ENCODE results near the gene CXorf38. TPM values are rescaled to one million over a fixed set of nuclear protein-coding genes. Genes with fewer than 3 reads are reported as not detected.

CXorf38 gene
- total and polyA plus RNA-seq, 9 donors: 8.2 to 14.7 (median 13.2) TPM

DNA sequence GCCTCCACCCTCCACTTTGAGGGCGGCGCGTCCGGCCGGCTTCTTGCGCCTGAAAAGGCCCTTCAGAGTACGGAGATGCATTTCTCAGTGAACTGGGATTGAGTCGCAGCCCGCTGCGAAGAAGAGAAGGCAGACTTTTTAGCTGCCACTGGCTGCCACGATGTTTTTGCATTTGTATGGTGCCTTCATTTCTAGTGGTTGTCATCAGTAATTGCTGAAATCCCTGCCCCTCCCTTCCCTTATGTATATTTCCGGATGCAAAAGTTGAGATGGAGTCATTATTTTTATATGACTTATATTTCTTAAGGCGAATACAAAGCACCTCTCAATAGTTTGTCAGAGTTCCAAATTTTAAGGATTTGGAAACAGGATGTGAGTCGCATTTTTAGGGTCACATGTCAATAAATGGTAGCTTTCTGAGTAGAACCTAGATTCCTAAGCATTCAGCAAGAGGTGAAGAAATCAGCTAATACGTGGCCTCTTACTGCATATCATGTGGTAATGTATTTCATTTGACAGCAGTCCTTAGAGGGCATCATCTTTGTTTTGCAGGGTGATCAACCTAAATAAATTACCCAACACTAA is 65.9 kb downstream of the CXorf38 start:
- Histone ChIP-seq H3K36me3 (no peaks in the 10 kb centered on the region), H3K9me3 (no peaks in the 10 kb centered on the region), H3K4me1 (ENCODE audit: insufficient read depth) (no peaks in the 10 kb centered on the region), H3K4me3 (peak overlapping the region; percentile 41), H3K27ac (peak overlapping the region in 1 of 2 donors; percentile 64), H3K27me3 (no peaks in the 10 kb centered on the region)
- TF ChIP-seq EP300 (IDR thresholded peaks at IDR 0.05) (no peak), POLR2A (IDR thresholded peaks at IDR 0.05) (no peak)
- TF ChIP-seq, protein P1, sequence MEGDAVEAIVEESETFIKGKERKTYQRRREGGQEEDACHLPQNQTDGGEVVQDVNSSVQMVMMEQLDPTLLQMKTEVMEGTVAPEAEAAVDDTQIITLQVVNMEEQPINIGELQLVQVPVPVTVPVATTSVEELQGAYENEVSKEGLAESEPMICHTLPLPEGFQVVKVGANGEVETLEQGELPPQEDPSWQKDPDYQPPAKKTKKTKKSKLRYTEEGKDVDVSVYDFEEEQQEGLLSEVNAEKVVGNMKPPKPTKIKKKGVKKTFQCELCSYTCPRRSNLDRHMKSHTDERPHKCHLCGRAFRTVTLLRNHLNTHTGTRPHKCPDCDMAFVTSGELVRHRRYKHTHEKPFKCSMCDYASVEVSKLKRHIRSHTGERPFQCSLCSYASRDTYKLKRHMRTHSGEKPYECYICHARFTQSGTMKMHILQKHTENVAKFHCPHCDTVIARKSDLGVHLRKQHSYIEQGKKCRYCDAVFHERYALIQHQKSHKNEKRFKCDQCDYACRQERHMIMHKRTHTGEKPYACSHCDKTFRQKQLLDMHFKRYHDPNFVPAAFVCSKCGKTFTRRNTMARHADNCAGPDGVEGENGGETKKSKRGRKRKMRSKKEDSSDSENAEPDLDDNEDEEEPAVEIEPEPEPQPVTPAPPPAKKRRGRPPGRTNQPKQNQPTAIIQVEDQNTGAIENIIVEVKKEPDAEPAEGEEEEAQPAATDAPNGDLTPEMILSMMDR (IDR thresholded peaks at IDR 0.05): no peak
- no peak for DNase-seq
- intact Hi-C loops (cut with DNase I): no loop called here
- 16 to 25% (median 18%) methylated on average over 14 to 15 of the region's 15 CpGs for WGBS, 3 donors

DNA sequence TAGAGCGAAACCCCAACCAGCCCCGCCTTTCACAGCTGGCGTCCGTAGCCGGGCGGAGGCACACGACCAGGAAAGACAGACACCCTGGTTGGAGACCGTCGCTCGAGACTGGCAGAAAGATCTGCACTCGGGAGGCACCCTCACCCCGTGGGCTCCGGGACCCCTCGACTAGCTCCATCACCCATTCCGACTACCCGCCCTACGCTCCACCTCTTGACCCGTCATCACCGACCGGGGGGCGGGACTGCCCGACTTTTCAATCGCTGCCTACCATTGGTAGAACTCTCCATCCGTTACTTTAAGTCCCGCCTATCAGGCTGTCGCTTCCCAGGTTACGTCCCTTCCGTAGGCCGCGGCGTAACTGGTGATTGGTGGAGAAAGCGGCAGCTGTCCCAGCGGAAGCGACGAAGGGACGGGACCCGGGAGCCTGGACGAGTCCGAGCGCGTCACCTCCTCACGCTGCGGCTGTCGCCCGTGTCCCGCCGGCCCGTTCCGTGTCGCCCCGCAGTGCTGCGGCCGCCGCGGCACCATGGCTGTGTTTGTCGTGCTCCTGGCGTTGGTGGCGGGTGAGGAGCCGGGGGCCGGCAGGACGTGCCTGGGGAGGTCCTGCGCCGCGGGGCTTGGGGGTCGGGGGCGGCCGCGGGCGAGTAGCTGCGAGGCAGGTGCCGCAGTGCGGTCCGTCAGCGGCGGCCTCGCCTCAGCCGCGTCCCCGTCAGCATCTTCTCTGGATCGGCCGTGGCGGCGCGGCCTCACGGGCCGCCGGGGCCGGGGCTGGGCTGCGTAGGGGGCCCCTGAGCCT is 66.6 kb downstream of the CXorf38 start, which contains the start of gene ATP6AP2:
TSS of gene ATP6AP2 (plus strand) at position 434 of the 799 bp plus-strand sequence. CDS start at position 530, 96 bp downstream.
- peak within 1 kb of the TSS in 1 of 2 donors; percentile 64 for H3K27ac ChIP-seq
- no peaks in the 10 kb centered on the region for H3K4me1 ChIP-seq (ENCODE audit: insufficient read depth)
- H3K4me3 ChIP-seq: peak within 1 kb of the TSS; percentile 41
- H3K36me3 ChIP-seq: no peaks in the 10 kb centered on the region
- DNase-seq: peak; percentile 84 to 90 (median 88)
- intact Hi-C loops (cut with DNase I): no loop called here
- no peaks in the 10 kb centered on the region for H3K27me3 ChIP-seq
- 23 to 32% (median 27%) methylated on average over 68 to 89 of the region's 89 CpGs for WGBS, 3 donors
- H3K9me3 ChIP-seq: no peaks in the 10 kb centered on the region
- TF ChIP-seq POLR2A (IDR thresholded peaks at IDR 0.05): peak; percentile 27
- TF ChIP-seq EP300 (IDR thresholded peaks at IDR 0.05): no peak

DNA sequence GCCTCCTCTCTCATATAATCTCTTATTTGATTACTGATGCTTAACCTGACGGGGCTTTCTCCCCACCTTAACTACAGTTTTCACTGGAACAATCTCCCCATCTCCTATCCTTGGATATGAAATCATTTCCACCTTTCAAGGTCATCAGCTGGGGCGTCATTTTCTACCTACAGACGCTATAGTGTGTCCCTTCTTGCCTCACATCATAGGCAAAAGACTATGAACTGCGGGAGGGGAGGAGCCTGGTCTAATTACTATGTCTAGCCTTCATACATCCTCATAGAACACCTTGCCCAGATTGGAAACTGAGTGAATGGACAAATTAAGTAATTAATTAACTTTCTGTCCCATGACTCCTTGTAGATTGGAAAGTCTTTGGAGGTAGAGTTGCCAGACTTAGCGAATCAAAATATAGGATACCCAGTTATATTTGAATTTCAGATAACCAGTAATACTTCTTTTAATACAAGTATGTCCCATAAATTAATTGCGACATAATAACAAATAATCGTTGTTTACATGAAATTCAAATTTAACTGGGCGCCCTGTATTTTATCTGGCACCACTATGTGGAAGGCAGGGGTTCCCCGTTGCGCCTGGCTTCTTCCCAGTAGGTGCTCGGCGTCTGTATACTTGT is 67.3 kb downstream of the CXorf38 start:
- no peaks in the 10 kb centered on the region for H3K4me1 ChIP-seq (ENCODE audit: insufficient read depth)
- TF ChIP-seq EP300 (IDR thresholded peaks at IDR 0.05) (no peak), POLR2A (IDR thresholded peaks at IDR 0.05) (no peak)
- TF ChIP-seq, protein P1 (IDR thresholded peaks at IDR 0.05): no peak
- intact Hi-C loops (cut with DNase I): no loop called here
- 27 to 36% (median 31%) methylated on average over 12 of the region's 12 CpGs for WGBS, 3 donors
- no peak for DNase-seq
- peak overlapping the region; percentile 41 for H3K4me3 ChIP-seq
- peak overlapping the region in 1 of 2 donors; percentile 64 for H3K27ac ChIP-seq
- H3K36me3 ChIP-seq: no peaks in the 10 kb centered on the region
- H3K27me3 ChIP-seq: no peaks in the 10 kb centered on the region
- H3K9me3 ChIP-seq: no peaks in the 10 kb centered on the region

DNA sequence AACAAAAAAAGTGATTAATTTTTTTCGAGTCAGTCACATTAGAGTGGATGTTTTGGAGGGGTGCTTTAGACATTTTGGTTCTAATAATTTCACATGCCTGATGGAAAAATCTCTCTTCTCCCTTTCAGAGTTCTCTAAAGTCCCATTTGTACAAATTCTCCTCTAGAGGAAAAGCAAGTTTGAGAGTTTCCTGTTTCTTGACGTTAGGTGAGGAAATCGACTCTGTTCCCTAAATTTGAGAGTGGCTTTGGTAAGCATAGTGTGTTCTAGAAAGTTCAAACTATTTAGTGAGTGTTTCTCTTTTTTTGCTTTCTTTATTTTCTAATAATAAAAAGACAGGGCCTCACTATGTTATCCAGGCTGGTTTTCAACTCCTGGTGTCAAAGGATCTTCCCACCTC is 68.2 kb downstream of the CXorf38 start:
- Histone ChIP-seq H3K27me3 (no peaks in the 10 kb centered on the region), H3K27ac (no peak overlapping the region), H3K36me3 (no peaks in the 10 kb centered on the region), H3K4me3 (no peak overlapping the region), H3K4me1 (ENCODE audit: insufficient read depth) (no peaks in the 10 kb centered on the region), H3K9me3 (no peaks in the 10 kb centered on the region)
- 71 to 72% (median 72%) methylated on average over 3 of the region's 3 CpGs for WGBS, 3 donors
- no peak for DNase-seq
- TF ChIP-seq EP300 (IDR thresholded peaks at IDR 0.05) (no peak), POLR2A (IDR thresholded peaks at IDR 0.05) (no peak)
- TF ChIP-seq, protein P1 (IDR thresholded peaks at IDR 0.05): no peak
- intact Hi-C loops (cut with DNase I): no loop called here

Measured in ovary (tissue), 9 donors.